B cell (primary cell): ENCODE data around the gene LHPP. TPM values are rescaled to one million over a fixed set of nuclear protein-coding genes. Genes with fewer than 3 reads are reported as not detected.

ENCODE experiments used
- ATAC-seq: fragments of 200-7000 bp; cut with Tn5 transposase; one replicate; pipeline ENCODE4 v1.10.0; 2021; ENCODE audit warnings: low read depth, mild to moderate bottlenecking, moderate number of reproducible peaks, moderate library complexity
- CTCF ChIA-PET: fragments of 350-600 bp; sonication (Branson Sonifier 250); formaldehyde crosslinking; loops from one replicate; lab custom pipeline; 2021; ENCODE audit warnings: antibody characterized with exemption, inconsistent platforms; lab: Charles Lee
- POLR2A ChIA-PET: fragments of 350-600 bp; sonication (Branson Sonifier 250); formaldehyde crosslinking; loops from one replicate; lab custom pipeline; 2021; ENCODE audit warnings: antibody characterized with exemption; lab: Charles Lee
- DNase-seq: peaks from one replicate; pipeline ENCODE4 v3.0.0; 2013
- H2AFZ ChIP-seq: 2 replicates; pipeline ENCODE4 v1.6.1; 2012; ENCODE audit warnings: mild to moderate bottlenecking, low read depth, low read length; ENCODE audit not compliant: insufficient read depth, poor library complexity, severe bottlenecking
- H3K27ac ChIP-seq, 2 donors: 1 replicate in 1 of 2; 2 replicates in 1 of 2; pipeline ENCODE4 v1.5.1; 2012 to 2013; ENCODE audit warnings: low read length in 2 of 2, mild to moderate bottlenecking in 2 of 2, moderate library complexity in 1 of 2
- H3K27me3 ChIP-seq, 4 experiments: fragments of 200-600 bp in 1 of 4; sonication (generic) in 1 of 4; replicated peaks in 1 of 4; 1 replicate in 2 of 4; 2 replicates in 2 of 4; pipeline versions ENCODE4 v1.6.1 to v1.7.0; 2013 to 2016; ENCODE audit warnings: low read length in 3 of 4, mild to moderate bottlenecking in 2 of 4, mixed read lengths in 1 of 4, moderate library complexity in 1 of 4; ENCODE audit not compliant: insufficient read depth in 4 of 4, control insufficient read depth in 3 of 4; ENCODE audit errors: control extremely low read depth in 1 of 4
- H3K36me3 ChIP-seq, 2 experiments: replicated peaks in 1 of 2; 1 replicate in 1 of 2; 2 replicates in 1 of 2; pipeline versions ENCODE4 v1.6.1 to v1.7.1; 2013; ENCODE audit warnings: low read length in 1 of 2; ENCODE audit not compliant: insufficient read depth in 2 of 2, control insufficient read depth in 1 of 2; ENCODE audit errors: control extremely low read depth in 1 of 2, extremely low read depth in 1 of 2
- H3K4me1 ChIP-seq, 2 donors: fragments of 200-600 bp in 1 of 2; sonication (generic) in 1 of 2; 1 replicate in 1 of 2; 2 replicates in 1 of 2; pipeline versions ENCODE4 v1.5.1 to v1.6.1; 2013 to 2017; ENCODE audit warnings: low read length in 2 of 2; ENCODE audit not compliant: control insufficient read depth in 2 of 2, insufficient read depth in 2 of 2
- H3K4me2 ChIP-seq: replicated peaks from 2 replicates; pipeline ENCODE3; 2012; ENCODE audit warnings: mild to moderate bottlenecking, low read depth, low read length; ENCODE audit not compliant: poor library complexity, severe bottlenecking
- H3K4me3 ChIP-seq, 5 experiments: fragments of 200-600 bp in 1 of 5; sonication (generic) in 1 of 5; 1 replicate in 3 of 5; 2 replicates in 2 of 5; pipeline versions ENCODE4 v1.5.1 to v1.7.0; 2011 to 2016; ENCODE audit warnings: low read length in 4 of 5, mild to moderate bottlenecking in 4 of 5, low read depth in 2 of 5, control low read depth in 1 of 5, moderate library complexity in 1 of 5; ENCODE audit not compliant: insufficient read depth in 1 of 5; ENCODE audit errors: control extremely low read depth in 1 of 5, extremely low read depth in 1 of 5
- H3K79me2 ChIP-seq: fragments of 200-600 bp; sonication (generic); one replicate; pipeline ENCODE4 v1.6.0; 2016; ENCODE audit warnings: low read length; ENCODE audit not compliant: control insufficient read depth, insufficient read depth
- H3K9ac ChIP-seq: fragments of 200-600 bp; sonication (generic); 2 replicates; pipeline ENCODE4 v1.6.1; 2017; ENCODE audit warnings: mild to moderate bottlenecking, low read length, moderate library complexity
- H3K9me3 ChIP-seq, 3 donors: one replicate each; pipeline versions ENCODE4 v1.6.1 to v1.7.1; 2013; ENCODE audit warnings: low read length in 2 of 3; ENCODE audit not compliant: control insufficient read depth in 2 of 3, insufficient read depth in 1 of 3; ENCODE audit errors: control extremely low read depth in 1 of 3
- H4K20me1 ChIP-seq: 2 replicates; pipeline ENCODE4 v1.6.0; 2012; ENCODE audit warnings: mild to moderate bottlenecking, low read length; ENCODE audit not compliant: insufficient read depth, control insufficient read depth, poor library complexity, severe bottlenecking
- H3K27ac Mint-ChIP-seq: one replicate; pipeline ENCODE4 v1.8.0; 2021; ENCODE audit warnings: mixed read lengths
- H3K27me3 Mint-ChIP-seq: one replicate; pipeline ENCODE4 v1.8.0; 2021; ENCODE audit warnings: mixed read lengths
- H3K4me1 Mint-ChIP-seq: one replicate; pipeline ENCODE4 v1.8.0; 2021; ENCODE audit warnings: mixed read lengths
- H3K4me3 Mint-ChIP-seq: one replicate; pipeline ENCODE4 v1.8.0; 2021; ENCODE audit warnings: mixed read lengths
- H3K9me3 Mint-ChIP-seq: one replicate; pipeline ENCODE4 v1.8.0; 2022; ENCODE audit warnings: mixed read lengths; ENCODE audit not compliant: insufficient read depth
- CTCF ChIP-seq: fragments of 200-600 bp; IDR thresholded peaks from one replicate; pipeline ENCODE4 v1.8.0; 2022; ENCODE audit warnings: antibody characterized with exemption, mild to moderate bottlenecking
- EZH2 ChIP-seq: IDR thresholded peaks from 2 replicates; pipeline ENCODE4 v1.6.1; 2012; ENCODE audit warnings: borderline replicate concordance, low read depth, mild to moderate bottlenecking, moderate library complexity, low read length; ENCODE audit not compliant: insufficient read depth, poor library complexity, severe bottlenecking
- WGBS: methylation state at CpG from one replicate; pipeline ENCODE4 v1.1.5; 2013; ENCODE audit warnings: missing lambda C conversion rate; ENCODE audit not compliant: insufficient coverage; 5-methylcytosine and 5-hydroxymethylcytosine counted together
- intact Hi-C: fragments of 100-400 bp; cut with micrococcal nuclease; formaldehyde crosslinking; loops from one replicate; pipeline ENCODE4 v1.10.0; 2022
- polyA plus RNA-seq: library from polyadenylated mRNA; depleted of rRNA; stranded (reverse); fragments of >200 nt; gene quantifications from 2 replicates; pipeline ENCODE4 v1.2.3, GENCODE V29; 2012
- total RNA-seq, 2 donors: library from RNA; stranded (reverse); fragments of 120-200 nt in 1 of 2; gene quantifications; 1 replicate in 1 of 2; 2 replicates in 1 of 2; pipeline versions ENCODE4 v1.2.3 to v1.2.4, GENCODE V29; 2013 to 2022

LHPP gene
- total and polyA plus RNA-seq, 2 donors (not counting 1 experiment from before 2014, with no cell fraction given), result 60.2 to 83.5 TPM

- TF ChIP-seq EZH2 (no peak), CTCF (no peak)
- H3K79me2 ChIP-seq, result peaks cover 22% of the 10 kb centered on the region
- DNase-seq, result no peak
- 95% methylated on average over 21 of the region's 23 CpGs for WGBS
- Mint-ChIP-seq H3K4me3 (no peak overlapping the region), H3K27me3 (no peaks in the 10 kb centered on the region), H3K27ac (peak overlapping the region; percentile 50), H3K4me1 (peaks cover 65% of the 10 kb centered on the region), H3K9me3 (no peaks in the 10 kb centered on the region)
- no peaks in the 10 kb centered on the region for H4K20me1 ChIP-seq
- no peaks in the 10 kb centered on the region for H3K36me3 ChIP-seq
- ChIA-PET POLR2A (interaction anchor here (2.9 kb wide), 1 partner anchor 10 kb away, joined by 18 read pairs; no protein-coding TSS in a partner anchor), CTCF (interaction anchor here (1.8 to 1.9 kb wide), 2 partner anchors 10 to 150 kb away, joined by 4 to 9 read pairs; no protein-coding TSS in a partner anchor)
- no peak overlapping the region for H3K9ac ChIP-seq
- ATAC-seq, result no peak
- H3K4me2 ChIP-seq, result no peak overlapping the region
- no peak overlapping the region for H2AFZ ChIP-seq
- no peak overlapping the region for H3K27ac ChIP-seq
- H3K9me3 ChIP-seq, result peaks cover 0 to 15% (median 0%) of the 10 kb centered on the region in 3 donors
- H3K4me1 ChIP-seq, result peaks cover 47 to 60% of the 10 kb centered on the region in 2 donors
- intact Hi-C loops, result no loop called here
- H3K4me3 ChIP-seq, result no peak overlapping the region
- H3K27me3 ChIP-seq, result no peaks in the 10 kb centered on the region
Measured at GRCh38 chr10:124590216-124591122, 128.8 kb downstream of the LHPP start.

- Mint-ChIP-seq H3K4me3 (no peak overlapping the region), H3K27ac (peak overlapping the region; percentile 50), H3K9me3 (no peaks in the 10 kb centered on the region), H3K4me1 (peaks cover 70% of the 10 kb centered on the region), H3K27me3 (no peaks in the 10 kb centered on the region)
- H3K9ac ChIP-seq, result no peak overlapping the region
- WGBS, result 95% methylated on average over 4 of the region's 5 CpGs
- H2AFZ ChIP-seq, result no peak overlapping the region
- ChIA-PET CTCF (interaction anchor here (1.6 to 1.8 kb wide), 2 partner anchors 10 to 25 kb away, joined by 6 to 9 read pairs; no protein-coding TSS in a partner anchor), POLR2A (interaction anchor here (0.8 kb wide), 1 partner anchor 10 kb away, joined by 8 read pairs; no protein-coding TSS in a partner anchor)
- H3K4me1 ChIP-seq, result peaks cover 53 to 64% of the 10 kb centered on the region in 2 donors
- peaks cover 22% of the 10 kb centered on the region for H3K79me2 ChIP-seq
- H3K36me3 ChIP-seq, result no peaks in the 10 kb centered on the region
- H3K9me3 ChIP-seq, result peaks cover 0 to 15% (median 0%) of the 10 kb centered on the region in 3 donors
- H3K4me2 ChIP-seq, result no peak overlapping the region
- no peak overlapping the region for H3K4me3 ChIP-seq
- no peaks in the 10 kb centered on the region for H4K20me1 ChIP-seq
- H3K27me3 ChIP-seq, result no peaks in the 10 kb centered on the region
- no peak for DNase-seq
- TF ChIP-seq CTCF, result no peak
- intact Hi-C loops, result no loop called here
- ATAC-seq, result no peak
- H3K27ac ChIP-seq, result no peak overlapping the region
Measured at GRCh38 chr10:124591123-124591495, 129.5 kb downstream of the LHPP start.
